Adrenal gland (tissue), 12 donors: ENCODE results near the gene TCERG1L. TPM values are rescaled to one million over a fixed set of nuclear protein-coding genes. Genes with fewer than 3 reads are reported as not detected.
A peak's percentile ranks its signal among the peaks of the same experiment; 100 is the strongest.

ENCODE experiments used
- DNase-seq, 7 donors: peaks; one replicate each; pipeline ENCODE4 v3.0.0-alpha.2; 2019 to 2020
- H3K27ac ChIP-seq, 5 donors: fragments of 200-600 bp; sonication (generic) in 4 of 5; 1 replicate in 3 of 5; 2 replicates in 2 of 5; pipeline versions ENCODE4 v1.5.1 to v1.8.0; 2016 to 2020; ENCODE audit warnings: mild to moderate bottlenecking in 1 of 5
- H3K27me3 ChIP-seq: fragments of 200-600 bp; 2 replicates; pipeline ENCODE4 v1.8.0; 2021
- H3K36me3 ChIP-seq, 2 donors: fragments of 200-600 bp; replicated peaks in 1 of 2; 1 replicate in 1 of 2; 2 replicates in 1 of 2; pipeline versions ENCODE4 v1.5.1 to v1.8.0; 2018 to 2022
- H3K4me1 ChIP-seq, 2 donors: fragments of 200-600 bp; replicated peaks in 1 of 2; 1 replicate in 1 of 2; 2 replicates in 1 of 2; pipeline versions ENCODE4 v1.5.1 to v1.8.0; 2018 to 2021
- H3K4me3 ChIP-seq, 4 donors: fragments of 200-600 bp; sonication (generic) in 3 of 4; one replicate each; pipeline ENCODE4 v1.5.1; 2016 to 2018
- H3K9me3 ChIP-seq, 3 donors: fragments of 200-600 bp; sonication (generic) in 1 of 3; replicated peaks in 1 of 3; 1 replicate in 2 of 3; 2 replicates in 1 of 3; pipeline versions ENCODE4 v1.5.1 to v1.8.0; 2016 to 2021
- POLR2A ChIP-seq, 2 donors: fragments of 450-650 bp; IDR thresholded peaks; one replicate each; pipeline ENCODE4 v1.6.1; 2017; ENCODE audit warnings: antibody characterized with exemption in 2 of 2, mild to moderate bottlenecking in 2 of 2, moderate library complexity in 1 of 2
- WGBS, 4 donors: extraction: QIAGEN DNeasy Blood & Tissue Kit in 2 of 4; methylation state at CpG; one replicate each; pipeline versions ENCODE4 v1.1.5 to v1.1.7; 2013 to 2017; 5-methylcytosine and 5-hydroxymethylcytosine counted together
- intact Hi-C, 2 donors: fragments of 100-400 bp; cut with DNase I; formaldehyde crosslinking; loops; one replicate each; pipeline versions ENCODE4 v1.14.1 to v1.15.0; 2022 to 2023
- polyA plus RNA-seq, 3 donors: library from polyadenylated mRNA; stranded (reverse); fragments of 200-250 nt in 2 of 3; fragments of 350-450 nt in 1 of 3; fragmentation: Illumina TruSeq in 1 of 3; extraction: RNeasy Lipid Tissue Mini Kit (QIAGEN cat#74804) in 1 of 3; gene quantifications; one replicate each; pipeline ENCODE4 v1.2.3, GENCODE V29; 2013 to 2014
- total RNA-seq, 9 donors: library from RNA; depleted of rRNA in 4 of 9; stranded (reverse); fragments of >200 nt in 4 of 9; fragments of 120-200 nt in 1 of 9; fragmentation: NEBNext Ultra II Directional in 1 of 9; extraction: Animal tissue kit (Norgen Biotek cat#: 25700) in 1 of 9; gene quantifications; one replicate each; pipeline versions ENCODE4 v1.1.0 to v1.2.4, GENCODE V29; 2013 to 2023
- TF ChIP-seq, protein P1 (sequence below), 6 experiments: fragments of 450-650 bp in 4 of 6; fragments of 200-600 bp in 2 of 6; sonication (generic) in 1 of 6; IDR thresholded peaks; 1 replicate in 5 of 6; 2 replicates in 1 of 6; pipeline versions ENCODE4 v1.5.1 to v1.8.0; 2016 to 2021; ENCODE audit warnings: antibody characterized with exemption in 6 of 6, mild to moderate bottlenecking in 2 of 6, moderate library complexity in 1 of 6
- donor health status: healthy with polysubstance abuse.
- donor health status: Bipolar disorder and iron deficiency.
- donor health status: DM: yes; HTN: yes; CAD: no.
- donor health status: DM: no; HTN: no; CAD: no.
- donor health status: DM: no; HTN: no; CAD: no.
- donor health status: DM: yes; HTN: yes; CAD: no.

Gene TCERG1L
- total and polyA plus RNA-seq, 12 donors: 0.17 to 3.4 (median 0.97) TPM

DNA sequence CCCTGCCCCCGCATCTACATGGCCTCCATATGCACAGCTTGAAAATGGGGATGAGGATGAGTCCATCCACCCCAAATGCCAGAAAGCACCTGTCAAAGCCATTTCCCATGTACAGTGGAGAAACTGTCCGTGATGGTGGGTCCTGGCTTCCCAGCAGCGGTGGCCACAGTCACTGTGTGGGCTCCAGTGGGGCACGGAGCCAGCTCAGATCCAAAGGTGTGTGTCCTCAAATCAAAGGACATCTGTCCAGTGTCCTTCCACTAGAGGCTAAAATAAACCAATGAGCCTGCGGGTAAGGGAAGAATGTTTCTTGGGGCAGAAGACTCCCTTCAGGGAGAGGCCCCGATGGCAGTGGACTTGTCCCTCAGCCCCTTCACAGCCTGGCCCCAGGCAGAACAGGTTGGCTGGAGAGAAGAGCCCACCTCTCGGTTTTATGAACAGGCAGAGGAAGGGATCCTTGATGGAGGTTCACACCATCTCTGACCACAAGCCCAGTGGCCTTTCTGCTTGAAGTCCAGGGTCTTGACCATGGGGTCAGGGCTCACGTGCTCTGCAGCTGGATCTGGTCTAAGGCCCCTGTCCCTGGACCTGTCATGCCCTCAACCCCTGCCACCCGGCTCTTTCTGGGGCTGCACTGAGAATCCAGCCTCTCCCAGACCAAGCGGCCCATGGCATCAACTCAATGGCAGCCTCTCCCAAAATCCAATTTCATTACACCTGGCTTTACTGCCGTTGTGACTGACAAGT is 106.9 kb downstream of the TCERG1L start:
- H3K4me1 ChIP-seq: no peaks in the 10 kb centered on the region
- no peaks in the 10 kb centered on the region for H3K27me3 ChIP-seq
- TF ChIP-seq, protein P1, sequence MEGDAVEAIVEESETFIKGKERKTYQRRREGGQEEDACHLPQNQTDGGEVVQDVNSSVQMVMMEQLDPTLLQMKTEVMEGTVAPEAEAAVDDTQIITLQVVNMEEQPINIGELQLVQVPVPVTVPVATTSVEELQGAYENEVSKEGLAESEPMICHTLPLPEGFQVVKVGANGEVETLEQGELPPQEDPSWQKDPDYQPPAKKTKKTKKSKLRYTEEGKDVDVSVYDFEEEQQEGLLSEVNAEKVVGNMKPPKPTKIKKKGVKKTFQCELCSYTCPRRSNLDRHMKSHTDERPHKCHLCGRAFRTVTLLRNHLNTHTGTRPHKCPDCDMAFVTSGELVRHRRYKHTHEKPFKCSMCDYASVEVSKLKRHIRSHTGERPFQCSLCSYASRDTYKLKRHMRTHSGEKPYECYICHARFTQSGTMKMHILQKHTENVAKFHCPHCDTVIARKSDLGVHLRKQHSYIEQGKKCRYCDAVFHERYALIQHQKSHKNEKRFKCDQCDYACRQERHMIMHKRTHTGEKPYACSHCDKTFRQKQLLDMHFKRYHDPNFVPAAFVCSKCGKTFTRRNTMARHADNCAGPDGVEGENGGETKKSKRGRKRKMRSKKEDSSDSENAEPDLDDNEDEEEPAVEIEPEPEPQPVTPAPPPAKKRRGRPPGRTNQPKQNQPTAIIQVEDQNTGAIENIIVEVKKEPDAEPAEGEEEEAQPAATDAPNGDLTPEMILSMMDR (IDR thresholded peaks at IDR 0.05): no peak
- no peak for TF ChIP-seq POLR2A (IDR thresholded peaks at IDR 0.05)
- no peak overlapping the region for H3K4me3 ChIP-seq
- H3K36me3 ChIP-seq: no peaks in the 10 kb centered on the region
- DNase-seq: peak in 1 of 7 donors; percentile 30
- WGBS, 4 donors: 81 to 89% (median 86%) methylated on average over 8 to 11 of the region's 11 CpGs
- H3K27ac ChIP-seq: no peak overlapping the region
- H3K9me3 ChIP-seq: no peaks in the 10 kb centered on the region
- intact Hi-C loops: no loop called here

DNA sequence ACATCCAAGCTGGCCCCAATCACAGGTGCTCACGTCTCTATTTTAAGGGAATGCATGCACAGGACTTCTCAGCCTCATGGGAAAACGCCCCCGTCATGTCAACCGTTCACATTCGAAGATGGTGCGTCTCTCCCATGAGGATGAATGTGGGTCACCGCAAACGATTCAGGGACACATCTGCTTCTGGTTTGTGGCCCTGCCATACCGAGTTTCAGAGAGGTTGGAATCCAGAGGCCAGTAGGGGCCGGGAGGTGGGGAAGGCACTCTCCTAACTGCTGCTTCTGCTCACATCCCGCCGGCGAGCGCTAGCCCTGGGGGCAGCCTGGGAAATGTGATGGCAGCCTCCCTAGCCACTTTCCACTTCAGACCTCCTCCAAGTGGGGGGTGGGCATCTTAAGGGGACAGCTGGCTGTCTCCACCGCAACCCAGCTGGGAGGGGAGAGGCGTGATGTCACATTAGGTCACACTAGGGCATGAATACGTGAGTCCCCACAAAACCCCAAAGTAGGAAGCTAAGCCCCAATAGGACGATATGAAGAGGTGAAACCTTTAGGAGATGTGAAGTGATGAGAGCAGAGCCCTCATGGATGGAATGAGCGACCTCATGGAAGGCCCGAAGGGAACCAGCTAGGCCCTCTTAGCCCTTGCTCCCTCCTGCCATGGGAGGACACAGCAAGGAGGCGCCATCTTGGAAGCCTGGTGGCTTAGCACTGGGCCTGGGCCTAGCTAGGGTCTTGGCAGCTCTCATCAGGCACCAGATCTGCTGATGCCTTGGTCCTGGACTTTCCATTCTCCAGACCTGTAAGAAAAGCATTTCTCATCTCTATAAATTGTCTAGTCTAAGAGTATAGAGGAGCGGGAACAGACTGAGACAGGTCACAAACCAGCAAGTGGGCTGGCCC is 107.8 kb downstream of the TCERG1L start:
- peak in 2 of 7 donors; percentile 11 to 35 for DNase-seq
- H3K27me3 ChIP-seq: no peaks in the 10 kb centered on the region
- H3K4me3 ChIP-seq: no peak overlapping the region
- intact Hi-C loops: no loop called here
- H3K9me3 ChIP-seq: no peaks in the 10 kb centered on the region
- no peaks in the 10 kb centered on the region for H3K36me3 ChIP-seq
- 87 to 95% (median 90%) methylated on average over 19 to 22 of the region's 22 CpGs for WGBS, 4 donors
- no peak for TF ChIP-seq POLR2A (IDR thresholded peaks at IDR 0.05)
- TF ChIP-seq, protein P1 (IDR thresholded peaks at IDR 0.05): no peak
- H3K4me1 ChIP-seq: no peaks in the 10 kb centered on the region
- no peak overlapping the region for H3K27ac ChIP-seq

DNA sequence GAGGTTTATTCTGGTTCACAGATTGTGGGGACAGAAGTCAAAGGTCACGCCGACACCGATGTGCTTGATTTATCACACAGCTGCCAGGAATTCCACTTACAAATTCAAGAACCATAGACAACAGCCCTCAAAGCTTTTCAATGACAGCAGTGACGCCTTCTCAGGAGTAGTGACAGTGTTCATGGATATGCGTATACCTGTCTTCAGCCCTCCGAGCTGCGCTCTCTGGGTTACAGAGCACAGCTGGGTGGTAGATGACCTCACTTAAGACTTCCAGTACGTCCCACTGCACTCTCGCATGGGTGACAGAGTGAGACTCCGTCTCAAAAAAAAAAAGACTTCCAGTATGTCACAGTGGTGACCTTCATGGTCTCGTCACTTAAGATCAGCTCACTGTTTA is 108.5 kb downstream of the TCERG1L start:
- Histone ChIP-seq H3K27ac (no peak overlapping the region), H3K9me3 (no peaks in the 10 kb centered on the region), H3K4me1 (no peaks in the 10 kb centered on the region), H3K36me3 (no peaks in the 10 kb centered on the region), H3K27me3 (no peaks in the 10 kb centered on the region), H3K4me3 (no peak overlapping the region)
- DNase-seq: peak in 2 of 7 donors; percentile 5 to 29
- TF ChIP-seq POLR2A (IDR thresholded peaks at IDR 0.05): no peak
- TF ChIP-seq, protein P1 (IDR thresholded peaks at IDR 0.05): no peak
- intact Hi-C loops: no loop called here
- 81 to 89% (median 87%) methylated on average over 11 of the region's 11 CpGs for WGBS, 4 donors

DNA sequence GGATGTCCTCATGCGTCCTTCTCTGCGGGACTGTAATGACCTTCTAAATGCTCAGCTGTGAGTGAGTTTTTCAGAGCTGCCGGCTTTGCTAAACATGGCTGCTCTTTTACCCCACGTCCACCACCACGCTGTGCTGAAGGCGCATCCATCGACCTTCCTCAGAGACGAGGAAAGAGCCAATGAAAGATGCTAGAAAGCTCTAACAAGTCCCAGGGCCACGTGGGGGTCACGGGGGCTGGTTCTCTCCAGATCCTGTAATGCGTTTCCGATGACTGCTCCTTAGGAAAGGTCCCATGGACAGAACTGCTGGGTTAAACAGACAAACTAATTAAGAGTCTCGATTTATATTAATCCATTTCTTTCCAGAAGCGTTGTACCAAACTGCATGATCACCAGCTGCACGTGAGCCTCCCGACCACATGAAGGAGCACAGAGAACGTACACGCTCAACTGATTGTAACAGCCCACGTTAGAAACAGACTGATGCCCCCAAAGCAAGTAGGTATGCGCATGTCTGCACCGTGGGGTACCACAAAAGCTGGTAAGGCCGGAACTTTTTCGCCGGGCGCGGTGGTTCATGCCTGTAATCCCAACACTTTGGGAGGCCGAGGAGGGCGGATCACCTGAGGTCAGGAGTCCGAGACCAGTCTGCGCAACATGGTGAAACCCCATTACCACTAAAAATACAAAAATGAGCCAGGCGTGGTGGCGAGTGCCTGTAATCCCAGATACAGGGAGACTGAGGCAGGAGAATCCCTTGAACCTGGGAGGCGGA is 109.6 kb downstream of the TCERG1L start:
- Histone ChIP-seq H3K4me1 (no peaks in the 10 kb centered on the region), H3K4me3 (no peak overlapping the region), H3K27ac (no peak overlapping the region), H3K9me3 (no peaks in the 10 kb centered on the region), H3K36me3 (no peaks in the 10 kb centered on the region), H3K27me3 (no peaks in the 10 kb centered on the region)
- TF ChIP-seq, protein P1 (IDR thresholded peaks at IDR 0.05): no peak
- no peak for TF ChIP-seq POLR2A (IDR thresholded peaks at IDR 0.05)
- intact Hi-C loops: no loop called here
- peak in 3 of 7 donors; percentile 3 to 30 (median 9) for DNase-seq
- WGBS, 4 donors: 91 to 95% (median 92%) methylated on average over 32 to 33 of the region's 33 CpGs
